SK-N-MC (cell line): ENCODE data around the gene NYNRIN.

Experiments
- DNase-seq: peaks from one replicate; pipeline ENCODE4 v3.0.0-alpha.2; 2011; ENCODE audit warnings: low read depth, low spot score
- H3K27ac ChIP-seq: fragments of 200-600 bp; sonication (generic); 2 replicates; pipeline ENCODE4 v1.5.1; 2016; ENCODE audit warnings: mixed run types
- H3K36me3 ChIP-seq: fragments of 200-600 bp; sonication (generic); 2 replicates; pipeline ENCODE4 v1.6.1; 2017; ENCODE audit warnings: antibody characterized with exemption, low read length, mixed read lengths; ENCODE audit not compliant: insufficient read depth
- H3K4me3 ChIP-seq: fragments of 200-600 bp; sonication (generic); 2 replicates; pipeline ENCODE4 v1.5.1; 2016
- H3K9ac ChIP-seq: fragments of 200-600 bp; sonication (generic); 2 replicates; pipeline ENCODE4 v1.8.0; 2017; ENCODE audit warnings: mixed run types, mixed read lengths; ENCODE audit not compliant: insufficient read length
- H3K9me3 ChIP-seq: fragments of 200-600 bp; sonication (generic); 2 replicates; pipeline ENCODE4 v1.6.1; 2017; ENCODE audit warnings: low read depth, mild to moderate bottlenecking, antibody characterized with exemption, low read length, moderate library complexity, mixed read lengths
- EZH2 ChIP-seq: fragments of 200-600 bp; sonication (generic); IDR thresholded peaks from one replicate; pipeline ENCODE4 v1.6.1; 2017; ENCODE audit warnings: antibody characterized with exemption
- FOXP2 ChIP-seq: optimal IDR thresholded peaks from 2 replicates; pipeline ENCODE3; 2011; ENCODE audit warnings: mild to moderate bottlenecking, moderate library complexity; ENCODE audit not compliant: insufficient read depth; ENCODE audit errors: extremely low read length, control extremely low read depth
- POLR2AphosphoS5 ChIP-seq: IDR thresholded peaks from 2 replicates; pipeline ENCODE4 v1.6.1; 2012; ENCODE audit warnings: mild to moderate bottlenecking, low read depth, low read length, borderline replicate concordance

Gene NYNRIN

GRCh38 chr14:24459331-24459730, 60.5 kb downstream of the NYNRIN start:
- Histone ChIP-seq H3K9me3 (no peaks in the 10 kb centered on the region), H3K9ac (no peak overlapping the region), H3K4me3 (no peak overlapping the region), H3K36me3 (no peaks in the 10 kb centered on the region), H3K27ac (no peak overlapping the region)
- no peak for DNase-seq
- TF ChIP-seq EZH2: no peak
- no peak for TF ChIP-seq POLR2AphosphoS5
- TF ChIP-seq FOXP2: no peak

GRCh38 chr14:24461336-24461735, 62.5 kb downstream of the NYNRIN start:
- TF ChIP-seq FOXP2 (no peak), EZH2 (no peak), POLR2AphosphoS5 (no peak)
- Histone ChIP-seq H3K36me3 (no peaks in the 10 kb centered on the region), H3K4me3 (no peak overlapping the region), H3K27ac (no peak overlapping the region), H3K9ac (no peak overlapping the region), H3K9me3 (no peaks in the 10 kb centered on the region)
- no peak for DNase-seq

GRCh38 chr14:24463017-24463883, 64.4 kb downstream of the NYNRIN start:
- Histone ChIP-seq H3K27ac (no peak overlapping the region), H3K4me3 (no peak overlapping the region), H3K36me3 (no peaks in the 10 kb centered on the region), H3K9ac (no peak overlapping the region), H3K9me3 (no peaks in the 10 kb centered on the region)
- TF ChIP-seq POLR2AphosphoS5 (no peak), EZH2 (no peak), FOXP2 (no peak)
- DNase-seq: no peak

GRCh38 chr14:24463884-24464785, 65.3 kb downstream of the NYNRIN start:
- DNase-seq: no peak
- TF ChIP-seq FOXP2: no peak
- TF ChIP-seq EZH2: no peak
- TF ChIP-seq POLR2AphosphoS5: no peak
- no peaks in the 10 kb centered on the region for H3K9me3 ChIP-seq
- no peaks in the 10 kb centered on the region for H3K36me3 ChIP-seq
- H3K27ac ChIP-seq: no peak overlapping the region
- no peak overlapping the region for H3K9ac ChIP-seq
- H3K4me3 ChIP-seq: no peak overlapping the region

- Histone ChIP-seq H3K36me3 (no peaks in the 10 kb centered on the region), H3K9ac (no peak overlapping the region), H3K27ac (no peak overlapping the region), H3K9me3 (no peaks in the 10 kb centered on the region), H3K4me3 (no peak overlapping the region)
- TF ChIP-seq FOXP2 (no peak), POLR2AphosphoS5 (no peak), EZH2 (no peak)
- DNase-seq: no peak
These were observed 66.6 kb downstream of the NYNRIN start for GRCh38 chr14:24465368-24465767.

- Histone ChIP-seq H3K27ac (no peak overlapping the region), H3K9me3 (no peaks in the 10 kb centered on the region), H3K9ac (no peak overlapping the region), H3K36me3 (no peaks in the 10 kb centered on the region), H3K4me3 (no peak overlapping the region)
- no peak for DNase-seq
- TF ChIP-seq FOXP2 (no peak), POLR2AphosphoS5 (no peak), EZH2 (no peak)
These were observed 67.0 kb downstream of the NYNRIN start for GRCh38 chr14:24465805-24466204.
